IPS-20b (cell line): ENCODE measurements around the gene TRMT2B.
"Not testable (repeated sequence)": the region's sequence is repeated elsewhere in the genome, so short reads cannot be mapped to it uniquely, and the experiment has no call there.

Experiments used
- H3K27ac ChIP-seq: one replicate; pipeline ENCODE4 v1.5.1; 2013; ENCODE audit warnings: low read length
- H3K27me3 ChIP-seq: 2 replicates; pipeline ENCODE4 v1.6.1; 2013; ENCODE audit warnings: mild to moderate bottlenecking, low read length, inconsistent platforms; ENCODE audit not compliant: insufficient read depth
- H3K36me3 ChIP-seq: 2 replicates; pipeline ENCODE4 v1.6.1; 2013; ENCODE audit warnings: low read depth, mild to moderate bottlenecking, inconsistent platforms, low read length, moderate library complexity; ENCODE audit not compliant: insufficient read depth
- H3K4me1 ChIP-seq: 2 replicates; pipeline ENCODE4 v1.6.1; 2013; ENCODE audit warnings: mild to moderate bottlenecking, control low read depth, inconsistent platforms, low read length, moderate library complexity; ENCODE audit not compliant: insufficient read depth
- H3K4me3 ChIP-seq: 2 replicates; pipeline ENCODE4 v1.5.1; 2013; ENCODE audit warnings: mild to moderate bottlenecking, low read length, inconsistent platforms
- H3K9ac ChIP-seq: 2 replicates; pipeline ENCODE4 v1.6.1; 2013; ENCODE audit warnings: low read depth, mild to moderate bottlenecking, inconsistent platforms, low read length, moderate library complexity
- H3K9me3 ChIP-seq: 2 replicates; pipeline ENCODE4 v1.6.1; 2013; ENCODE audit warnings: mild to moderate bottlenecking, low read depth, low read length, inconsistent platforms; ENCODE audit not compliant: insufficient read depth

Gene TRMT2B

DNA sequence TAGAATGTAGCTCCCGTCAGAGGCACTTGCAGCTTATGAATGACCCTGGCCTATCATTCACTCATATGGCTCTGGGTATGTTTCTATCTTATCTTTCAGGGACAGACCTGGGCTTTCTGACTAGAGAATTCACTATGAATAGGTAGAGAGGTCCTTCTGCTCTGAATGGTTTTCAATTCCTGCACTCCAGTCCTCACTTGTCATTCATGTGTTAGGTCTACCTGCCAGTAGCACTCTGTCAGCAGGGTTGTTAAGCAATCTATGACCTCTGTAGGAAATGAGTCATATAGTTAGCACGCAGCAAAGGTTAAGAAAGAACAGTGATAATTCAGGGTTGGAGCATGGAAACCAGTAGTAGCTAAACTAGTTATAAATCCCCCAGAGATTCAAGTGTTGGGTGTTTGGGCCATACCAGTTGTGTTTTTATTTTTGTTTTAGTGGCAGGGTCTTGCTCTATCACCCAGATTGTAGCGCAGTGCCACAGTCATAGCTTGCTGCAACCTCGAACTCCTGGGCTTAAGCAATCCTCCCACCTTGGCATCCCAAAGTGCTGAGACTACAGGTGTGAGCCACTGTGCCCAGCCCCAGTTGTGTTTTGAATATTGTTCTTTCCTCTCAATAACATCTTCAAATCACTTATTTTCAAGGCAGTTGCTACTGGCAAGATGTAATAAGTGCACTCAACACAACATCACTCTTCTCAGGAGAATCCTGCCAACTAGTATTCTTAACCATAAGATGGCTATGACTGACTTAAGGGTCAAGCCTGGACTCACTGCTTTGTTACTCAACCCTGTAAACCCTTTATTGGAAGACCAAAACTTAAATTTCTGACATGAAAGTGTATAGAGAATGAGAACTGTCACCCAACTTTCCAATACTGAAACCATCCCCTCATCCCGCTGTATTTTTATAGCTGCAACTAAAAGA lies 57.3 kb downstream of the TRMT2B start:
- Histone ChIP-seq H3K27ac (no peak overlapping the region), H3K9me3 (no peaks in the 10 kb centered on the region), H3K4me3 (no peak overlapping the region), H3K36me3 (no peaks in the 10 kb centered on the region), H3K27me3 (no peaks in the 10 kb centered on the region), H3K9ac (no peak overlapping the region), H3K4me1 (no peaks in the 10 kb centered on the region)

DNA sequence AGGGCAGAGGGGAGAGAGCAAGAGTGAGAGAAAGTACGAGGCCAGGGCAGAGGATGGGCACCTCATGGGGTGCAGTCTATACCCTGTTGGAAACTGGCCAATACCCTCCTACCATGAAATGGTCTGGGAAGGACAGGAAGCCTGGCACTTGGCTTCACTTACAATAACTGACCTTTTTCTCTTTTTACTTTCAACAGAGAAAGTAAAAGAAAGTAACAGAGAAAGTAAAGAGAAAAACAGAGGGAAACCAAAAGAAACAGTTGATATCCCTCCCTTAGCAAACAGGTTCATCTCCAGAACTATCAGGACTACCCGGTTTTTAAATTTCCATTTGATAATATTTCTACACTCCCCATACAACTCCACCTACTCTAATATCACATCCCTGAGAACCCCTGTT lies 61.8 kb downstream of the TRMT2B start:
- no peak overlapping the region for H3K9ac ChIP-seq
- no peak overlapping the region for H3K4me3 ChIP-seq
- H3K36me3 ChIP-seq, result no peaks in the 10 kb centered on the region
- no peak overlapping the region for H3K27ac ChIP-seq
- H3K9me3 ChIP-seq, result no peaks in the 10 kb centered on the region
- no peaks in the 10 kb centered on the region for H3K27me3 ChIP-seq
- no peaks in the 10 kb centered on the region for H3K4me1 ChIP-seq

DNA sequence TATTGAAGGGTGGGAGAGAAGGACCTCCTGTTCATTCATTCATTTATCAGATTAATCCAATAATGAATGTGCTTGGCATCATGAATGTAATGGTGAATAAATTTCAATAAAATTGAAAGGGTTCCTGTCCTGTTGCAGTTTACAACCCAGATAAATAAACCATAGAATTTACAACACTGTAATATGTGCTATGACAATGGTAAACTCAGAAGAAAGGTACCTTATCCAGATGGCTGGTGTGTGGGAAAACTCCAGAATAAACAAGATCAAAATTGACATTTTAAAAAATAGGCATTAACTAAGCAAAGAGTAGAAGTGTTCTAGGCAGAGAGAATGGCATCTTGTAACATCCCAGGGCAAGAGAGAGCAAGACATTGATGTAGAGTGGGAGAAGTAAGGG lies 67.1 kb downstream of the TRMT2B start:
- no peaks in the 10 kb centered on the region for H3K9me3 ChIP-seq
- H3K27me3 ChIP-seq, result no peaks in the 10 kb centered on the region
- no peak overlapping the region for H3K27ac ChIP-seq
- no peak overlapping the region for H3K4me3 ChIP-seq
- H3K4me1 ChIP-seq, result no peaks in the 10 kb centered on the region
- H3K9ac ChIP-seq, result no peak overlapping the region
- H3K36me3 ChIP-seq, result no peaks in the 10 kb centered on the region

DNA sequence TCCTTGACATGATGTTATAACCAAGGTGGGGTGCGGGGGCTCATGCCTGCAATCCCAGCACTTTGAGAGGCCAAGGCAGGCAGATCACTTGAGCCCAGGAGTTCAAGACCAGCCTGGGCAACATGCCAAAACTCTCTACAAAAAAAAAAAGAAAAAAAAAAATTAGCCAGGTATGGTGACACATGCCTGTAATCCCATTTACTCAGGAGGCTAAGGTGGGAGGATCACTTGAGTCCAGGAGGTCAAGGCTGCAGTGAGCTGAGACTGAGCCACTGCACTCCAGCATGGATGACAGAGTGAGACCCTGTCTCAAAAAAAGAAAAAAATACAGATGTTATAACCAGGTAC lies 70.4 kb downstream of the TRMT2B start:
- not testable (repeated sequence) for H3K27ac ChIP-seq, H3K4me1 ChIP-seq, H3K9ac ChIP-seq, H3K36me3 ChIP-seq, H3K27me3 ChIP-seq, H3K9me3 ChIP-seq, H3K4me3 ChIP-seq

DNA sequence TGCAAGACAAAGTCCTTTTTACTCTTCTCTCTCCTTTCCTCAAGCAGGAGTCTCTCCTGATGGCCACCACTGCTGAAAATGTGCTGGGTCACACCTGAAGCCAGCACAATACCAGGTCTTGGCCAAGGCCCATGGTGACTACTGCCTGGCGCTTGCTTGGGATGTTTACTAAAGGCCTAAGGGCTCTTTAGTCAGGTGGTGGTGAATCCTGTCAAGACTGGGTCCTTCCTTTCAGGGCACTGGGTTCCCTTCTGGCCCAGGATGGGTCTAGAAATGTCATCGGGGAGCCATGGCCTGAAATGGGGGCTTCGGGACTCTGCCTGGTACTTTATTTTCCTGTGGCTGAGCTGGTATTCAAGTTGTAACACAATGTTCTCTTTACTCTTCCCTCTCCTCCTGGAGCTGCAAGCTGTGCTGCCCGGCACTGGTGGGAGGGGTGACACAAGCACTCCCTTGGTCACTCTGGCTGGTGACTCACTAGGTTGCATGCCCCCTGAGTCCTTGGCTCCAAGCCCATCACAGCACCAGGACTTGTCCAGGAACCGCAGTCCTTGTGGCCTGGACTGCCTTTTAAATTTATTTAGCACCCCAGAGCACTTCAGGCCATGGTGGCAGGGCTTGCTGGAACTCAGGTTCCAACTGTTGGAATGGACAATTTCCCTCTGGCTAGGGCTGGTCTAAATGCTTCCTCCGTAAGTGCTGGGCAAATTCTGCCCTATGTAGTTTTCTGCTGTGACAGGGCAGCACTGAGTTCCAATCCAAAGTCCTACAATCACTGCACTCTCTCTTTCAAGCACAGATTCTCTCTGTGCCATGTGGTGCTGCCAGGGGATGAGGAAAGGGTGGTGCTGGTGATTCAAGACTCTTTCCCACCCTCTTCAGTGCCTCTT lies 71.1 kb downstream of the TRMT2B start:
- Histone ChIP-seq H3K36me3 (no peaks in the 10 kb centered on the region), H3K4me1 (no peaks in the 10 kb centered on the region), H3K27ac (no peak overlapping the region), H3K9ac (no peak overlapping the region), H3K4me3 (no peak overlapping the region), H3K9me3 (no peaks in the 10 kb centered on the region), H3K27me3 (no peaks in the 10 kb centered on the region)

DNA sequence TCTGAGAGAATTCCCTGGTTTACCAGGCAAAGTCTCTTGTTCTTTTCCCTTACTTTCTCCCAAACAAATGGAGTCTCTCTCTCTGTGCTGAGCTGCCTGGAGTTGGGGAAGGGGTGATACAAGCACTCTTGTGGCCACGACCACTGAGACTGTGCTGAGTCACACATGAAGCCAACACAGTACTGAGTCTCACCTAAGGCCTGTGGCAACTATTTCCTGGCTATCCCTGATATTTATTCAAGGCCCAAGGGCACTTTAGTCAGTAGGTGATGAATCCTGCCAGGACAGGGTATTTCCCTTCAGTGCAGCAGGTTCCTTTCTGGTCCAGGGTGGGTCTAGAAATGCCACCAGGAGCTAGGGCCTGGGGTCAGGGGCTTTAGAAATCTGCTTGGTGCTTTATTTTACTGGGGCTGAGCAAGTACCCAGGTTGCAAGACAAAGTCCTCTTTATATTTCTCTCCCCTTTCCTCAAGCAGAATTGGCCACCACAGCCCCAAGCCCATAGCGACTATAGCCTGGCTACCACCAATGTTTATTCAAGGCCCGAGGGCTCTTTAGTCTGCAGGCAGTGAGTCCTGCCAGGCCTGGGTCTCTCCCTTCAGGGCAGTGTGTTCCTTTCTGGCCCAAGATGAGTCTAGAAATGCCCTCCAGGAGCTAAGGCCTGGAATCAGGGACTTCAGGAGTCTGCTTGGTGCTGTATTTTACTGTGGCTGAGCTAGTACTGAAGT lies 71.9 kb downstream of the TRMT2B start:
- Histone ChIP-seq H3K27ac (no peak overlapping the region), H3K27me3 (no peaks in the 10 kb centered on the region), H3K36me3 (no peaks in the 10 kb centered on the region), H3K9me3 (no peaks in the 10 kb centered on the region), H3K4me1 (no peaks in the 10 kb centered on the region), H3K9ac (no peak overlapping the region), H3K4me3 (no peak overlapping the region)

DNA sequence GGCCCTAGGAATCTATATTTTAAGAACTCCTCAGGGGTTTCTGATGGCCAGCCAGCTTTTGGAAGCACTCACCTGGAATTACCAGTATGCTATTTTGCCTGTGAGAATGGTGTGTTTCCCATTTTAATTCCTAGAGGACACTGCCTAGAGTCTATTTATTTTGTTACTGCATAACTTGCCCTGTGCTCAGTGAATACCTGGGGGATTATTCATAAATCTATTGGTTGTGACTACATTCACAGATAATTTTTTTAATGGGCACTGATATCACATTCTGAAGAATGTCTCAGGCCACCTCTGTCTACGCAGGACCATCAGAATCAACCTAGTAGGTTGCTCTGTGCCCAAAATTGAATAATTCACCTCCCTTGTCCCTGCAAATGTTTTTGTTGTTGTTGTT lies 75.7 kb downstream of the TRMT2B start:
- no peak overlapping the region for H3K4me3 ChIP-seq
- H3K36me3 ChIP-seq, result no peaks in the 10 kb centered on the region
- H3K9me3 ChIP-seq, result no peaks in the 10 kb centered on the region; the same call in 1 of the 2 replicates
- no peak overlapping the region for H3K9ac ChIP-seq
- H3K27ac ChIP-seq, result no peak overlapping the region
- H3K27me3 ChIP-seq, result no peaks in the 10 kb centered on the region
- H3K4me1 ChIP-seq, result no peaks in the 10 kb centered on the region

DNA sequence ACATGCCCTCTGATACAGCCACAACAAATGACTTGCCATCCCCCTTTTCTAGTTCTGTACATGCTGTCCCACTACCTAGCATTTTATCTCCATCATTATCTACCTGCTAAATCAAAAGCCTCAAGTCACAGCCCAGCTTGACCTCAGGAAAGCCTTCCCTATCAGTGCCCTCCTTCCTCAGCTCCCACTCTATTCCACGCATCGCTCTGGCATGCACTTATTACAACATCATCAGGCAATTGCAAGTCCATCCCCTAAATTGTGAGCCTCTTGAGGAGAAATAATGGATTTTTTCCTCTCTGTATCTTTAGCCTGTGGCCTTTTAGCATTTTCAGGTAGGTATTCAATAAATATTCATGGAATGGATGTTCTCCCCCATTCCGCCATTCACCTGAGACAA lies 76.7 kb downstream of the TRMT2B start:
- no peaks in the 10 kb centered on the region for H3K27me3 ChIP-seq
- H3K27ac ChIP-seq, result no peak overlapping the region
- no peaks in the 10 kb centered on the region for H3K36me3 ChIP-seq
- no peaks in the 10 kb centered on the region for H3K4me1 ChIP-seq
- H3K9ac ChIP-seq, result no peak overlapping the region
- H3K9me3 ChIP-seq, result no peaks in the 10 kb centered on the region; the same call in 1 of the 2 replicates
- H3K4me3 ChIP-seq, result no peak overlapping the region

DNA sequence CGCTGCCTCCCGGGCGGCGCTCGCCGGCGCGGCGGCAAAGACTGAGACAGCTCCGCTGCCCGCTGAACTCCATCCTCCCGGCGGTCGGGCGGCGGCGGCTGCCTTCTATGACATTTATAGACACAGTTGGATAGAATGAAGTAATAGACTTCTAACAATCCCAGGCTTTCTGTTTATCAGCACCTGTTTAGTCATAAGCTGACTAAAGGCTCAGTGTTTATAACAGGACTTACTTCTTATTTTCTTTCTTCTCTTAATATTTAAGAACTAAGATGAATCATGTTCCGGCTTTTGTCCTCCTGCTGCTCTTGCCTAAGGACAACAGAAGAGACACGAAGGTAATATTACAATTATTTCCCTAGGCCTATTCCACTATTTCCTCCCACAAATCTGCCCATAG lies 78.5 kb downstream of the TRMT2B start:
- Histone ChIP-seq H3K9ac (no peak overlapping the region), H3K36me3 (no peaks in the 10 kb centered on the region), H3K9me3 (no peaks in the 10 kb centered on the region; the same call in 1 of the 2 replicates), H3K4me3 (no peak overlapping the region), H3K27ac (no peak overlapping the region), H3K4me1 (no peaks in the 10 kb centered on the region), H3K27me3 (no peaks in the 10 kb centered on the region)

DNA sequence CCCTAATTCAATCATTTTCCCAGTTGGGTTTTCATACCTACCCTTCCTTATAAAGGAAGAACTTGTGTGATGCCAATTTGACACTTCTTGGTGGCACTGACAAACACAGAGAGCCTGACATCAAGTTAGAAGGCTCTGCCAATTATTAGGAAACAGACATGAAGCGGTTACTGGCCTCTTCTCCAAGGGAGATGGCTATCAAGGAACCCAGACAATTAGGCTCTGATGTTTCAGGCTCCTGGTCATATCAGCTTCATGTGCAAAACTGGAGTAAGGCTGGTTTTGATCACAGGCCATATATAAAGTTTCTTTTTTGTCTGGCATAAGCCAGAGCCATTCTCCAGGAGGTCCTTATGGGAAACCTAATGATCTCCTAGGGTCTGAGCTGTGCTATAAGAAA lies 82.0 kb downstream of the TRMT2B start:
- no peak overlapping the region for H3K9ac ChIP-seq
- no peaks in the 10 kb centered on the region; the same call in 1 of the 2 replicates for H3K9me3 ChIP-seq
- no peak overlapping the region for H3K4me3 ChIP-seq
- no peaks in the 10 kb centered on the region for H3K36me3 ChIP-seq
- H3K4me1 ChIP-seq, result no peaks in the 10 kb centered on the region
- no peak overlapping the region for H3K27ac ChIP-seq
- H3K27me3 ChIP-seq, result no peaks in the 10 kb centered on the region

DNA sequence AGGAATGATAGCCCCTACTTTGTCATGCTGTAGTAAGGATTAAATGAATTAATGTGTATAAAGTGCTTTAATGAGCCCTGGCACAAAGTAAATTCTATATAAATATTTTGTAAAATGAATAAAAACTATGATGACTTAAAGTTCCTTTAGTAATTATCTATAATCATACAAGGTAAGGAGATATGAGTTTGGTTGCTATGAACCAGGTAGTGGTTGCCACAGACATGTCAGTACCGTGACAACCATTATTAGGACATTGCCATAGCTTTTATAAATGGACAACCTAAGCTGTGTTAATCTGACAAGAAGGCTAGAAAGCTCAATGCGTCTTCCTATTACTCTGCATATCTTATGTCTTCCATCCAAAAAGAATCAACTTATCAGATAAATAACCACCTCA lies 82.5 kb downstream of the TRMT2B start, which contains the start of gene ARL13A:
ARL13A (plus strand) TSS at position 301 of the 400 bp plus-strand sequence. CDS start 3,982 bp downstream, outside the sequence.
- Histone ChIP-seq H3K36me3 (no peaks in the 10 kb centered on the region), H3K9ac (no peak within 1 kb of the TSS)

More for the DNA sequence above, 82.5 kb downstream of the TRMT2B start, which contains the start of gene ARL13A:
- Histone ChIP-seq H3K27ac (no peak within 1 kb of the TSS), H3K9me3 (no peaks in the 10 kb centered on the region; the same call in 1 of the 2 replicates), H3K4me1 (no peaks in the 10 kb centered on the region), H3K4me3 (no peak within 1 kb of the TSS), H3K27me3 (no peaks in the 10 kb centered on the region)
